Measurements from ENCODE around the gene EBF4. TPM values are rescaled to one million over a fixed set of nuclear protein-coding genes. Genes with fewer than 3 reads are reported as not detected.

EBF4 gene
- polyA plus RNA-seq, 1 experiment = 0.60 TPM

GRCh38 chr20:2759143-2759542 lies 66.6 kb downstream of the EBF4 start:
- Histone ChIP-seq H3K4me3 (ENCODE audit: low read depth, low read length) (no peak overlapping the region), H3K9me3 (ENCODE audit: control insufficient read depth, insufficient read depth, low read length) (no peaks in the 10 kb centered on the region), H3K27ac (ENCODE audit: low read depth, low read length) (no peak overlapping the region), H3K27me3 (ENCODE audit: control insufficient read depth, insufficient read depth, low read length) (peaks cover 48% of the 10 kb centered on the region)
- CTCF ChIA-PET = interaction anchor here (1.2 to 1.8 kb wide), 2 partner anchors 93 to 242 kb away, joined by 4 to 7 read pairs; no protein-coding TSS in a partner anchor
- no peak for DNase-seq (ENCODE audit: low read depth, low spot score)
- POLR2A ChIA-PET = no interaction called here
- TF ChIP-seq CTCF (IDR thresholded peaks at IDR 0.05; ENCODE audit: low read depth, low read length) = no peak

- POLR2A ChIA-PET = no interaction called here
- DNase-seq (ENCODE audit: low read depth, low spot score) = no peak
Measured at GRCh38 chr20:2759603-2760296, 67.2 kb downstream of the EBF4 start.

GRCh38 chr20:2760297-2760951 lies 67.8 kb downstream of the EBF4 start:
- DNase-seq (ENCODE audit: low read depth, low spot score) = no peak
- H3K27me3 ChIP-seq (ENCODE audit: control insufficient read depth, insufficient read depth, low read length) = peaks cover 36% of the 10 kb centered on the region
- ChIA-PET CTCF (interaction anchor here (1.8 kb wide), 1 partner anchor 91 kb away, joined by 7 read pairs; no protein-coding TSS in a partner anchor), POLR2A (no interaction called here)
- H3K27ac ChIP-seq (ENCODE audit: low read depth, low read length) = no peak overlapping the region
- H3K9me3 ChIP-seq (ENCODE audit: control insufficient read depth, insufficient read depth, low read length) = no peaks in the 10 kb centered on the region
- H3K4me3 ChIP-seq (ENCODE audit: low read depth, low read length) = no peak overlapping the region
- no peak for TF ChIP-seq CTCF (IDR thresholded peaks at IDR 0.05; ENCODE audit: low read depth, low read length)

More at GRCh38 chr20:2759603-2760296, 67.2 kb downstream of the EBF4 start:
- H3K27me3 ChIP-seq (ENCODE audit: control insufficient read depth, insufficient read depth, low read length) = peaks cover 42% of the 10 kb centered on the region
- TF ChIP-seq CTCF (IDR thresholded peaks at IDR 0.05; ENCODE audit: low read depth, low read length) = no peak
- H3K4me3 ChIP-seq (ENCODE audit: low read depth, low read length) = no peak overlapping the region
- no peaks in the 10 kb centered on the region for H3K9me3 ChIP-seq (ENCODE audit: control insufficient read depth, insufficient read depth, low read length)
- CTCF ChIA-PET = interaction anchor here (1.2 to 1.8 kb wide), 2 partner anchors 92 to 241 kb away, joined by 4 to 7 read pairs; no protein-coding TSS in a partner anchor
- H3K27ac ChIP-seq (ENCODE audit: low read depth, low read length) = no peak overlapping the region

GRCh38 chr20:2760952-2761305 lies 68.3 kb downstream of the EBF4 start:
- no peak for TF ChIP-seq CTCF (IDR thresholded peaks at IDR 0.05; ENCODE audit: low read depth, low read length)
- Histone ChIP-seq H3K27ac (ENCODE audit: low read depth, low read length) (no peak overlapping the region), H3K27me3 (ENCODE audit: control insufficient read depth, insufficient read depth, low read length) (peaks cover 31% of the 10 kb centered on the region), H3K4me3 (ENCODE audit: low read depth, low read length) (no peak overlapping the region), H3K9me3 (ENCODE audit: control insufficient read depth, insufficient read depth, low read length) (no peaks in the 10 kb centered on the region)
- CTCF ChIA-PET = no interaction called here
- DNase-seq (ENCODE audit: low read depth, low spot score) = no peak
- POLR2A ChIA-PET = no interaction called here

- H3K4me3 ChIP-seq (ENCODE audit: low read depth, low read length) = no peak overlapping the region
- H3K9me3 ChIP-seq (ENCODE audit: control insufficient read depth, insufficient read depth, low read length) = no peaks in the 10 kb centered on the region
- POLR2A ChIA-PET = no interaction called here
- DNase-seq (ENCODE audit: low read depth, low spot score) = no peak
- H3K27me3 ChIP-seq (ENCODE audit: control insufficient read depth, insufficient read depth, low read length) = peaks cover 27% of the 10 kb centered on the region
- TF ChIP-seq CTCF (IDR thresholded peaks at IDR 0.05; ENCODE audit: low read depth, low read length) = no peak
- CTCF ChIA-PET = no interaction called here
- H3K27ac ChIP-seq (ENCODE audit: low read depth, low read length) = no peak overlapping the region
Measured at GRCh38 chr20:2761885-2762284, 69.3 kb downstream of the EBF4 start.
